H9 (cell line): ENCODE results near the gene LMO1. TPM values are rescaled to one million over a fixed set of nuclear protein-coding genes. Genes with fewer than 3 reads are reported as not detected.

Experiments
- DNase-seq: peaks from one replicate; pipeline ENCODE4 v3.0.0-alpha.2; 2017
- H2AFZ ChIP-seq: one replicate; pipeline ENCODE4 v1.6.1; 2013; ENCODE audit warnings: mild to moderate bottlenecking, low read length, control low read depth, moderate library complexity
- H2AK5ac ChIP-seq: 2 replicates; pipeline ENCODE4 v1.6.1; 2013; ENCODE audit warnings: low read length, control low read depth, mixed read lengths; ENCODE audit not compliant: insufficient read length
- H2BK120ac ChIP-seq: one replicate; pipeline ENCODE4 v1.6.1; 2013; ENCODE audit warnings: low read depth, mild to moderate bottlenecking, low read length, control low read depth, inconsistent platforms; ENCODE audit not compliant: poor library complexity, severe bottlenecking
- H2BK12ac ChIP-seq: 2 replicates; pipeline ENCODE4 v1.6.1; 2013; ENCODE audit warnings: low read length, control low read depth, mixed read lengths, low read depth; ENCODE audit not compliant: insufficient read length
- H2BK15ac ChIP-seq: 2 replicates; pipeline ENCODE4 v1.6.1; 2013; ENCODE audit warnings: low read depth, low read length, control low read depth
- H2BK20ac ChIP-seq: one replicate; pipeline ENCODE4 v1.6.1; 2013; ENCODE audit warnings: low read depth, mild to moderate bottlenecking, low read length, control low read depth, inconsistent platforms; ENCODE audit not compliant: poor library complexity, severe bottlenecking
- H2BK5ac ChIP-seq: 2 replicates; pipeline ENCODE4 v1.6.1; 2013; ENCODE audit warnings: low read length, control low read depth, mixed read lengths; ENCODE audit not compliant: insufficient read length
- H3K14ac ChIP-seq: 2 replicates; pipeline ENCODE4 v1.6.1; 2013; ENCODE audit warnings: low read length, control low read depth; ENCODE audit not compliant: insufficient read depth
- H3K18ac ChIP-seq: 2 replicates; pipeline ENCODE4 v1.6.1; 2013; ENCODE audit warnings: low read depth, mild to moderate bottlenecking, mixed read lengths, low read length, control low read depth; ENCODE audit not compliant: insufficient read length
- H3K23ac ChIP-seq: 2 replicates; pipeline ENCODE4 v1.6.1; 2013; ENCODE audit warnings: low read length, control low read depth, mixed read lengths, low read depth; ENCODE audit not compliant: insufficient read length
- H3K23me2 ChIP-seq: 2 replicates; pipeline ENCODE4 v1.6.1; 2013; ENCODE audit warnings: low read depth, mild to moderate bottlenecking, mixed read lengths, low read length, control low read depth; ENCODE audit not compliant: insufficient read length, poor library complexity, severe bottlenecking
- H3K27ac ChIP-seq: 2 replicates; pipeline ENCODE4 v1.5.1; 2013; ENCODE audit warnings: low read length, control low read depth, mixed read lengths, low read depth; ENCODE audit not compliant: insufficient read length
- H3K27me3 ChIP-seq: 2 replicates; pipeline ENCODE4 v1.6.1; 2013; ENCODE audit warnings: low read length, control low read depth, inconsistent platforms; ENCODE audit not compliant: insufficient read depth
- H3K4ac ChIP-seq: 2 replicates; pipeline ENCODE4 v1.6.1; 2013; ENCODE audit warnings: low read depth, mild to moderate bottlenecking, control low read depth, inconsistent platforms, low read length, moderate library complexity
- H3K4me1 ChIP-seq: 2 replicates; pipeline ENCODE4 v1.6.1; 2013; ENCODE audit warnings: low read length, control low read depth, inconsistent platforms; ENCODE audit not compliant: insufficient read depth
- H3K4me2 ChIP-seq: 2 replicates; pipeline ENCODE4 v1.6.1; 2013; ENCODE audit warnings: low read length, control low read depth, mixed read lengths; ENCODE audit not compliant: insufficient read length, insufficient read depth
- H3K56ac ChIP-seq: 2 replicates; pipeline ENCODE4 v1.6.1; 2013; ENCODE audit warnings: low read depth, mild to moderate bottlenecking, mixed read lengths, low read length, control low read depth; ENCODE audit not compliant: insufficient read length
- H3K79me1 ChIP-seq: 2 replicates; pipeline ENCODE4 v1.6.1; 2013; ENCODE audit warnings: low read depth, mild to moderate bottlenecking, moderate library complexity, low read length, control low read depth, inconsistent platforms; ENCODE audit not compliant: insufficient read depth, poor library complexity, severe bottlenecking
- H3K79me2 ChIP-seq: 2 replicates; pipeline ENCODE4 v1.6.1; 2013; ENCODE audit warnings: low read length, control low read depth, inconsistent platforms; ENCODE audit not compliant: insufficient read depth
- H3K9ac ChIP-seq: 2 replicates; pipeline ENCODE4 v1.6.1; 2013; ENCODE audit warnings: low read length, control low read depth, mixed read lengths; ENCODE audit not compliant: insufficient read length; ENCODE audit errors: extremely low read depth
- H3K9me3 ChIP-seq: one replicate; pipeline ENCODE4 v1.6.1; 2013; ENCODE audit warnings: low read depth, low read length, inconsistent platforms; ENCODE audit not compliant: control insufficient read depth
- H3T11ph ChIP-seq: one replicate; pipeline ENCODE4 v1.6.1; 2013; ENCODE audit warnings: mild to moderate bottlenecking, low read length, control low read depth, inconsistent platforms
- H4K20me1 ChIP-seq: one replicate; pipeline ENCODE4 v1.6.1; 2013; ENCODE audit not compliant: control insufficient read depth, insufficient read length, insufficient read depth
- H4K5ac ChIP-seq: 2 replicates; pipeline ENCODE4 v1.6.1; 2013; ENCODE audit warnings: low read depth, mild to moderate bottlenecking, mixed read lengths, low read length, control low read depth; ENCODE audit not compliant: insufficient read length
- H4K8ac ChIP-seq: replicated peaks from 2 replicates; pipeline ENCODE4 v1.6.1; 2013; ENCODE audit warnings: low read length, control low read depth, mixed read lengths, low read depth; ENCODE audit not compliant: insufficient read length
- H4K91ac ChIP-seq: 2 replicates; pipeline ENCODE4 v1.6.1; 2013; ENCODE audit warnings: low read depth, mild to moderate bottlenecking, moderate library complexity, mixed read lengths, low read length, control low read depth; ENCODE audit not compliant: insufficient read length
- H3K27ac Mint-ChIP-seq, 3 experiments: 2 replicates in 2 of 3; 3 replicates in 1 of 3; pipeline ENCODE4 v1.8.0; 2020 to 2021; ENCODE audit warnings: mixed read lengths in 3 of 3, mild to moderate bottlenecking in 1 of 3, moderate library complexity in 1 of 3
- H3K27me3 Mint-ChIP-seq: 2 replicates; pipeline ENCODE4 v1.8.0; 2021; ENCODE audit warnings: low read depth, mild to moderate bottlenecking, moderate library complexity, mixed read lengths
- H3K36me3 Mint-ChIP-seq, 3 experiments: 2 replicates in 2 of 3; 3 replicates in 1 of 3; pipeline ENCODE4 v1.8.0; 2020 to 2021; ENCODE audit warnings: low read depth in 3 of 3, mixed read lengths in 3 of 3; ENCODE audit not compliant: insufficient read depth in 1 of 3
- H3K4me1 Mint-ChIP-seq, 2 experiments: 2 replicates each; pipeline ENCODE4 v1.8.0; 2020; ENCODE audit warnings: mixed read lengths in 2 of 2
- H3K4me3 Mint-ChIP-seq, 2 experiments: 2 replicates in 1 of 2; 3 replicates in 1 of 2; pipeline ENCODE4 v1.8.0; 2020 to 2021; ENCODE audit warnings: mild to moderate bottlenecking in 2 of 2, mixed read lengths in 2 of 2, moderate library complexity in 1 of 2
- H3K9me3 Mint-ChIP-seq, 2 experiments: 2 replicates in 1 of 2; 3 replicates in 1 of 2; pipeline ENCODE4 v1.8.0; 2020; ENCODE audit warnings: mild to moderate bottlenecking in 2 of 2, mixed read lengths in 2 of 2, moderate library complexity in 1 of 2
- WGBS: extraction: QIAGEN DNeasy Blood & Tissue Kit; methylation state at CpG from one replicate; pipeline ENCODE4 v1.1.7; 2013; ENCODE audit warnings: missing lambda C conversion rate, low lambda C conversion rate, mixed read lengths; ENCODE audit not compliant: insufficient read length; ENCODE audit errors: extremely low coverage; 5-methylcytosine and 5-hydroxymethylcytosine counted together
- total RNA-seq: library from RNA; stranded (reverse); gene quantifications from 2 replicates; pipeline ENCODE4 v1.2.1, GENCODE V29; 2021
- TF ChIP-seq, protein P1 (sequence below): fragments of 200-600 bp; sonication (generic); conservative IDR thresholded peaks from 3 replicates; pipeline ENCODE4 v1.8.0; 2021; ENCODE audit warnings: antibody characterized with exemption, mild to moderate bottlenecking

Gene LMO1
- total RNA-seq, 1 experiment from 2014 or later = 0.50 TPM

DNA sequence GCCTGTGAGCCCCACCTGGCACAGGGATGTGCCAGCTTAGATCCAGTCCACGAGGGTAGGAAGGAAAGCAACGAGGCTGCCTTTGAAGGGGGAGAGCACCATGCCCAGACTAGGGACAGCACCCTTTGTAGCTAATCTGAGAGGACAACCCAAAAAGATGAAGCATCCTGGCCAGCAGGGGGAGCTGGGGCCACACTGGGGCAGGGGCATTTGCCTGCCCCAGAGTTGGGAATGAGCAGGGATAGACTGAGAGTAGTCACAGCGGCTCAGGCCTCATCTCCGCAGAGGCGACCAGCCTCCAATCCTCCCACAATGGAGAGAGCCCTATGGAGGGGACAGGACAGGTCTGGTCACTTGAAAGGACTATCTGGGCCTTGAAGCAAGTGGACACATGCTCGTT, 16.4 kb downstream of the LMO1 start:
- Mint-ChIP-seq H3K4me1 (peaks cover 15 to 22% of the 10 kb centered on the region in 2 experiments), H3K36me3 (no peaks in the 10 kb centered on the region), H3K27ac (no peak overlapping the region; a peak in 1 of 7 replicates), H3K4me3 (no peak overlapping the region), H3K9me3 (no peaks in the 10 kb centered on the region), H3K27me3 (peaks cover 14% of the 10 kb centered on the region)
- Histone ChIP-seq H2AK5ac (no peak overlapping the region), H2BK5ac (no peak overlapping the region), H2BK15ac (no peak overlapping the region), H2BK20ac (no peak overlapping the region), H3K9ac (no peak overlapping the region), H4K8ac (no peak overlapping the region), H3K27ac (no peak overlapping the region), H2BK12ac (no peak overlapping the region), H3T11ph (no peak overlapping the region), H3K27me3 (no peaks in the 10 kb centered on the region), H3K14ac (no peak overlapping the region), H3K23me2 (no peaks in the 10 kb centered on the region), H3K23ac (no peak overlapping the region), H2AFZ (no peak overlapping the region), H4K20me1 (no peaks in the 10 kb centered on the region), H3K4me1 (peaks cover 3% of the 10 kb centered on the region; the same call in 1 of the 2 replicates), H3K79me2 (no peaks in the 10 kb centered on the region), H3K56ac (no peak overlapping the region), H2BK120ac (no peak overlapping the region), H3K9me3 (no peaks in the 10 kb centered on the region), H3K79me1 (no peaks in the 10 kb centered on the region), H4K5ac (no peak overlapping the region), H3K18ac (no peak overlapping the region), H3K4me2 (no peak overlapping the region), H3K4ac (no peak overlapping the region), H4K91ac (no peak overlapping the region)
- WGBS = no CpG with 5 or more reads among the region's 6 CpGs
- peak; percentile 54 for DNase-seq
- TF ChIP-seq, protein P1, sequence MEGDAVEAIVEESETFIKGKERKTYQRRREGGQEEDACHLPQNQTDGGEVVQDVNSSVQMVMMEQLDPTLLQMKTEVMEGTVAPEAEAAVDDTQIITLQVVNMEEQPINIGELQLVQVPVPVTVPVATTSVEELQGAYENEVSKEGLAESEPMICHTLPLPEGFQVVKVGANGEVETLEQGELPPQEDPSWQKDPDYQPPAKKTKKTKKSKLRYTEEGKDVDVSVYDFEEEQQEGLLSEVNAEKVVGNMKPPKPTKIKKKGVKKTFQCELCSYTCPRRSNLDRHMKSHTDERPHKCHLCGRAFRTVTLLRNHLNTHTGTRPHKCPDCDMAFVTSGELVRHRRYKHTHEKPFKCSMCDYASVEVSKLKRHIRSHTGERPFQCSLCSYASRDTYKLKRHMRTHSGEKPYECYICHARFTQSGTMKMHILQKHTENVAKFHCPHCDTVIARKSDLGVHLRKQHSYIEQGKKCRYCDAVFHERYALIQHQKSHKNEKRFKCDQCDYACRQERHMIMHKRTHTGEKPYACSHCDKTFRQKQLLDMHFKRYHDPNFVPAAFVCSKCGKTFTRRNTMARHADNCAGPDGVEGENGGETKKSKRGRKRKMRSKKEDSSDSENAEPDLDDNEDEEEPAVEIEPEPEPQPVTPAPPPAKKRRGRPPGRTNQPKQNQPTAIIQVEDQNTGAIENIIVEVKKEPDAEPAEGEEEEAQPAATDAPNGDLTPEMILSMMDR = peak; percentile 75
